ENCODE data around the gene BCL7C. TPM values are rescaled to one million over a fixed set of nuclear protein-coding genes. Genes with fewer than 3 reads are reported as not detected.

Gene BCL7C
- total and polyA plus RNA-seq, 2 donors from 2014 or later, result 40.0 to 77.9 TPM

GRCh38 chr16:30920891-30921290 lies 27.0 kb upstream of the BCL7C start:
- Histone ChIP-seq H3K36me3 (ENCODE audit: control insufficient read depth in 2 of 3, insufficient read depth in 3 of 3, low read length in 3 of 3) (no peaks in the 10 kb centered on the region), H3K27me3 (ENCODE audit: control insufficient read depth, insufficient read depth, low read length) (no peaks in the 10 kb centered on the region), H3K4me3 (ENCODE audit: low read length in 3 of 3) (no peak overlapping the region), H3K4me1 (ENCODE audit: control insufficient read depth in 2 of 3, insufficient read depth in 2 of 3, low read depth in 1 of 3, low read length in 3 of 3) (peaks cover 0 to 4% (median 2%) of the 10 kb centered on the region in 3 donors), H3K27ac (ENCODE audit: low read depth in 2 of 2, low read length in 2 of 2) (no peak overlapping the region), H3K9me3 (ENCODE audit: control insufficient read depth in 2 of 3, insufficient read depth in 1 of 3, low read length in 3 of 3) (no peaks in the 10 kb centered on the region), H3K9ac (ENCODE audit: low read length in 3 of 3) (no peak overlapping the region)
- intact Hi-C loops (cut with DNase I), result no loop called here
- TF ChIP-seq CTCF (IDR thresholded peaks at IDR 0.05; ENCODE audit: borderline replicate concordance, extremely low read depth, insufficient read depth), result no peak
- DNase-seq (peak in 1 of 5 donors; percentile 15), FAIRE-seq (no peak)

- H3K4me3 ChIP-seq (ENCODE audit: low read length in 3 of 3), result no peak overlapping the region
- H3K9ac ChIP-seq (ENCODE audit: low read length in 3 of 3), result no peak overlapping the region
- intact Hi-C loops (cut with DNase I), result no loop called here
Measured at GRCh38 chr16:30918614-30919013, 24.7 kb upstream of the BCL7C start.

GRCh38 chr16:30914830-30915229 lies 21.0 kb upstream of the BCL7C start:
- no peak for FAIRE-seq
- no peaks in the 10 kb centered on the region for H3K36me3 ChIP-seq (ENCODE audit: control insufficient read depth in 2 of 3, insufficient read depth in 3 of 3, low read length in 3 of 3)

More at GRCh38 chr16:30918614-30919013, 24.7 kb upstream of the BCL7C start:
- no peak for TF ChIP-seq CTCF (IDR thresholded peaks at IDR 0.05; ENCODE audit: borderline replicate concordance, extremely low read depth, insufficient read depth)
- Histone ChIP-seq H3K27me3 (ENCODE audit: control insufficient read depth, insufficient read depth, low read length) (no peaks in the 10 kb centered on the region), H3K27ac (ENCODE audit: low read depth in 2 of 2, low read length in 2 of 2) (no peak overlapping the region), H3K4me1 (ENCODE audit: control insufficient read depth in 2 of 3, insufficient read depth in 2 of 3, low read depth in 1 of 3, low read length in 3 of 3) (peaks cover 0 to 2% (median 0%) of the 10 kb centered on the region in 3 donors), H3K36me3 (ENCODE audit: control insufficient read depth in 2 of 3, insufficient read depth in 3 of 3, low read length in 3 of 3) (no peaks in the 10 kb centered on the region), H3K9me3 (ENCODE audit: control insufficient read depth in 2 of 3, insufficient read depth in 1 of 3, low read length in 3 of 3) (no peaks in the 10 kb centered on the region)
- DNase-seq (no peak), FAIRE-seq (no peak)

More at GRCh38 chr16:30914830-30915229, 21.0 kb upstream of the BCL7C start:
- Histone ChIP-seq H3K27me3 (ENCODE audit: control insufficient read depth, insufficient read depth, low read length) (no peaks in the 10 kb centered on the region), H3K9ac (ENCODE audit: low read length in 3 of 3) (no peak overlapping the region), H3K4me1 (ENCODE audit: control insufficient read depth in 2 of 3, insufficient read depth in 2 of 3, low read depth in 1 of 3, low read length in 3 of 3) (no peaks in the 10 kb centered on the region), H3K9me3 (ENCODE audit: control insufficient read depth in 2 of 3, insufficient read depth in 1 of 3, low read length in 3 of 3) (no peaks in the 10 kb centered on the region), H3K4me3 (ENCODE audit: low read length in 3 of 3) (no peak overlapping the region), H3K27ac (ENCODE audit: low read depth in 2 of 2, low read length in 2 of 2) (no peak overlapping the region)
- no peak for TF ChIP-seq CTCF (IDR thresholded peaks at IDR 0.05; ENCODE audit: borderline replicate concordance, extremely low read depth, insufficient read depth)
- intact Hi-C loops (cut with DNase I), result no loop called here
- DNase-seq, result peak in 1 of 5 donors; percentile 38
